Thyroid gland (tissue), 4 donors: ENCODE measurements around the gene TXLNG.

Source experiments
- POLR2A ChIP-seq, 2 donors: fragments of 450-650 bp; IDR thresholded peaks; one replicate each; pipeline ENCODE4 v1.6.1; 2017; ENCODE audit warnings: antibody characterized with exemption in 2 of 2, mild to moderate bottlenecking in 2 of 2, moderate library complexity in 1 of 2
- TF ChIP-seq, protein P1 (sequence below), 6 experiments: fragments of 200-600 bp in 3 of 6; fragments of 450-650 bp in 3 of 6; sonication (generic) in 3 of 6; IDR thresholded peaks; one replicate each; pipeline ENCODE4 v1.5.1; 2016 to 2019; ENCODE audit warnings: antibody characterized with exemption in 6 of 6, mild to moderate bottlenecking in 2 of 6, inconsistent platforms in 1 of 6, moderate library complexity in 1 of 6

DNA sequence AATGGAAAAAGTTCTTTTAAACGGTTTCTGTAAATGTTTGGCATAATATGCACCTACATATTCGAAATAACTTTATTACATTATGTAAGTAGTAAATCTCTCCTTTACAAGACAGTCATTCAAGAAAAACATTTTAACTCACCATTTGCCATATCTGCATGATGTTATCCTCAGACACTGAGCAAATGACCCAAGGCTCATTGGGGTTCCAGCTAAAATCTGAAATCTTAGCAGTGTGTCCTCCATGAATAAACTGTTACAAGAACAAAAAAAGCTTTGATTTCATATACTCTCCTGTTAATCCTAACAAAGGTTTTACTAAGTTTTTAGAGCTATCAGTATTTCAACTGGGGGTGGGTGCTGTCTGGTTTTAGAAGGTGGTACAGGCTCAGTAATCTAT lies 59.4 kb downstream of the TXLNG start:
- TF ChIP-seq, protein P1, sequence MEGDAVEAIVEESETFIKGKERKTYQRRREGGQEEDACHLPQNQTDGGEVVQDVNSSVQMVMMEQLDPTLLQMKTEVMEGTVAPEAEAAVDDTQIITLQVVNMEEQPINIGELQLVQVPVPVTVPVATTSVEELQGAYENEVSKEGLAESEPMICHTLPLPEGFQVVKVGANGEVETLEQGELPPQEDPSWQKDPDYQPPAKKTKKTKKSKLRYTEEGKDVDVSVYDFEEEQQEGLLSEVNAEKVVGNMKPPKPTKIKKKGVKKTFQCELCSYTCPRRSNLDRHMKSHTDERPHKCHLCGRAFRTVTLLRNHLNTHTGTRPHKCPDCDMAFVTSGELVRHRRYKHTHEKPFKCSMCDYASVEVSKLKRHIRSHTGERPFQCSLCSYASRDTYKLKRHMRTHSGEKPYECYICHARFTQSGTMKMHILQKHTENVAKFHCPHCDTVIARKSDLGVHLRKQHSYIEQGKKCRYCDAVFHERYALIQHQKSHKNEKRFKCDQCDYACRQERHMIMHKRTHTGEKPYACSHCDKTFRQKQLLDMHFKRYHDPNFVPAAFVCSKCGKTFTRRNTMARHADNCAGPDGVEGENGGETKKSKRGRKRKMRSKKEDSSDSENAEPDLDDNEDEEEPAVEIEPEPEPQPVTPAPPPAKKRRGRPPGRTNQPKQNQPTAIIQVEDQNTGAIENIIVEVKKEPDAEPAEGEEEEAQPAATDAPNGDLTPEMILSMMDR (IDR thresholded peaks at IDR 0.05), result no peak
- TF ChIP-seq POLR2A (IDR thresholded peaks at IDR 0.05), result no peak
